Activated CD4-positive, alpha-beta T cell treated with anti-CD3 and anti-CD28 coated beads for 4 hours (primary cell): ENCODE data around the gene TM2D3.
A peak's percentile ranks its signal among the peaks of the same experiment; 100 is the strongest.

Source experiments
- DNase-seq, 2 donors: peaks; one replicate each; pipeline ENCODE4 v3.0.0-alpha.2; 2020

TM2D3 gene, protein sequence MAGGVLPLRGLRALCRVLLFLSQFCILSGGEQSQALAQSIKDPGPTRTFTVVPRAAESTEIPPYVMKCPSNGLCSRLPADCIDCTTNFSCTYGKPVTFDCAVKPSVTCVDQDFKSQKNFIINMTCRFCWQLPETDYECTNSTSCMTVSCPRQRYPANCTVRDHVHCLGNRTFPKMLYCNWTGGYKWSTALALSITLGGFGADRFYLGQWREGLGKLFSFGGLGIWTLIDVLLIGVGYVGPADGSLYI

DNA sequence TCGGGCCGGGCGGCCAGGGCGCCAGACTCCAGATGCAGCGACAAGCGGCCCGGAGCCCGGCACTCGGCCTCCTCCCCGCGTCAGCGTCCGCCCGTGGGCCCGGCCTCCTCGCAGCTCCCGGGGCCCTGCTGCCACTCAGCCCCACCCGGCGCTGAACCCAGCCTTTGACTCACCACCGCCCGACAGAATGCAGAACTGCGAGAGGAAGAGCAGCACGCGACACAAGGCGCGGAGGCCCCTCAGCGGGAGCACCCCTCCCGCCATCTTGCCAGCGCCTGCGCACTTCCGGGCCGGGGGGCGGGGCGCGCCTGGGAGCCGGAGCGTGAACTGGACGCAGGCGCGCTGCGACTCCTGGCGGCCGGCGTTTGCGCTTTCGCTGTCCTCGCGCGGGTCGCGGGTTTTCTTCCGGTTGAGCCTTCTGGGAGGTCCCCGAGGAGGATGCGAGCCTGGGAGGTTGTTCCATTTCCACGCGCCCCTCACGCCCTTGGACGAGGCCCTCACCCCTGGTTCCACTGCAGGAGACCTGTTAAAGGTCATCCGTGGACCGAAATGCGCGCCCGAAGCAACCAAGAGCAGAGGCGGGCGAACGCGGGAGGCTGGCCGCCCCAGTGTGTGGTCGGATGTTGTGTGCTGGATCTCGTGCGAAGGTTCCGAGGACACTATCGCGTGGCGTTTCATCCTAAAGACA lies at the start of gene TM2D3:
Gene TM2D3, minus strand, starts transcription at position 284 of the 688 bp plus-strand sequence. Its CDS starts 20 bp downstream, at position 264.
- DNase-seq = peak; percentile 93 to 94

DNA sequence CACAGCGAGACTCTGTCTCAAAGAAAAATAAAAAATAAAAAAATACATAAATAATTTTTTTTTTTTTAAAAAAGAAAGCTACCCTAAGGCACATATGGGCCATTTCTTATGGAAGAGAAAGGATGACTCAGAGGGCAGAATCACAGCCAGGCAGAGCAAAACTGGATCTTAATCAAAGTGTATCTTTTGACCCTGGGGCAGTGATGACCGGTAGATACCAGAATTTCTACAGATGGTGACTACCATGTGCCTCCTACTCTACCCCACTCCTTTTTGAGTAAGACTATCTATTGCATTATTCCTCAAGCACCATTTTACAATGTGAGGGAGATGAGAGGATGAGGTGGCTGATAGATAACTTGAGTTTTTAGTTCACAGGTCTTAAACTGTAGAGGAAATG lies 46.1 kb upstream of the TM2D3 start:
- no peak for DNase-seq

DNA sequence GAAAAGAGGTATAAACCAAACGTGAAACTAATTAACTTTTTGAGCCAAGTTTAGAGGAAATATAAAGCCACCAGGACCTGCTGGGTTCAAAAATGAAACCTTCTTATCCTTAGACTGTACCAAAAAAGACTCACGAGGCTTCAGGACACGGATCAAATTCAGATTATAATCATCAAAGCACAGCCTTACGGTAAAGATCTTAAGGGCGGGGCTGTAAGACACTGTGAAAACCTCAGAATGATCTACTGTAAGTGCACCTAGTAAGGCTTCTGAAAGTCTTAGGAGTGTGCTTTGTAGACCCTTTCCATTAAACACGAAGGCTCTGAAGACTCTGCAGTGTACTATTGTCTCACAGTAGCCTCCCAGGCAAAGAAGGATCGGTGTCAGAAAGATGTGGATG lies 45.3 kb upstream of the TM2D3 start:
- DNase-seq = no peak

DNA sequence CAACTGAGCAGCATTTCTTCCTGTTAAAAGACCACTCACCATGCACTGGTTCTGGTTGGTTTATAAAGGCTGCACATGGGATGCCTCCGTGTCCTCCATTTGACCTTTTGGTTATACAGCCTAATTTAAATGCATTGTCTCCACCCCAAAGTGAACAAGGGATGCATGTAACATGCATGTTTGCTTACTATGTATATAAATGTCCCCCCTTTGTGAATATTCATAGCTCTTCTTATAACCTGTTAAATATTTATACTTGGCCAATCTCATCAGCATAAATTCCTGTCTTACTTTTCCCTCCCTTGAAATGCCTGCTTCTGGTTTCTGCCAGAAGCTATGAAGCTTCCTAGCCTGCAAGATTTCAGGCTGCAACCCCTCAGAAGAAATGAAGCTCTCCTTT lies 44.6 kb upstream of the TM2D3 start:
- no peak for DNase-seq

DNA sequence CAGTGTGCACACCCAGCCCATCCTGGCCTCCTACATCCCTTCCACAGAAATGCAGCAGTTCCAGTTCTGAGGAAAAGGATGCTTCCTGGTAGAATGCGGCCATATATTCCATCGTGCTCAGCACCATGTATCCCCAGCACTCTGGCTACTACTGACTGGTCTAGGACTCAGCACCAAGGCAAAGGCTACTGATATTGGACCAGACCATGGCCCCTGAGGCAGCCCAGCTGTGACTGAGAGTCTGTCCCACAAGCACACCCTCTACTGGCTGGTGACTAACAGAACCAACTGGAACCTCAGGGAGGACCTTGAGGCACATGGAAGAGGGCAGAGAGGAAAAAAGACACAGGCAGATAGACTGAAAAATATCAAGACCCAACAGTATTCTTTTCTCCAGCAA lies 42.1 kb upstream of the TM2D3 start:
- DNase-seq = no peak

DNA sequence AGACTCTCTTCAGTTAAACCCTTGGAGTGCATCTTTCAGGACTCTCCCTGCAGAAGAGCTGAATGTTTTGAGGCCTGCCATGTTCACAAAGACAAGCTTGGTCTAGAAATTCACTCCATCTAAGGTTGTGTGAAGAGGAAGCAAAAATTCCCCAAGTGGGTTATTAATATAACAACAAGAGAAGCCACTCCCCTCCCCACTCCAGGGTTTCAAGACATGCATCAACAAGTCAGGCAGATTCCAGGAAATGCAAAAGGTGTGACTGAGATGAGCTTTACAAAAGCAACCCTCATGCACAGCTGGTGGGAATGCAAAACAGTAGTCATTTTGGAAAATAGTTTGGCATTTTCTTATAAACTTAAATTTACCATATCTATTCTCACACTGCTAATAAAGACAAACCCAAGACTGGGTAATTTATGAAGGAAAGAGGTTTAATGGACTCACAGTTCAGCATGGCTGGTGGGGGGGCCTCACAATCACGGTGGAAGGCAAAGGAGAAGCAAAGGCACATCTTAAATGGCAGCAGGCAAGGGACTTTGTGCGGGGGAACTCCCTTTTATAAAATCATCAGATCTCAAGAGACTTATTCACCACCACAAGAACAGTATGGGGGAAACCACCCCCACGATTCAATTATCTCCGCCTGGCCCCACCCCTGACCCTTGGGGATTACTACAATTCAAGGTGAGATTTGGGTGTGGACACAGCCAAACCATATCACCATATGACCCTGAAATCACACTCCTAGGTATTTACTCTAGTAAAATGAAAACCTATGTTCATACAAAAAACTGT lies 40.8 kb upstream of the TM2D3 start:
- no peak for DNase-seq

DNA sequence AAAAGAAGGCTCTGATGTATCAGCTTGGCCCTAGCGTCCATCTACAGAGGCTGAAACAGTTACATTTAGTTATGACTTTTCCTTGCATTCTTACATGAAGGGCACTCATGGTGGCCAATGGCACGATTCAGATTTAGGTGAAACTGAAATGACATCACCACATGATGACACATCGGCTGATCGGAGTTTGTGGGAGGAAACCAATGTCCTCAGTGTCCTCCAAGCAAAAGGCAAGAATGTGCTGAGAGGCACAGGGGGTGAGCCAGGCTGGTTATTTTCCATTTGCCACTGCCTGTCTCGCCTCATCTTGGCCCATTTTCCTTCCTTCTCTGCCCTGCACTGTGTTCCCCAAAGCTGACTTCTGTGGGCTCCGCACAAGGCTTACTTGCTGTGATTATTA lies 37.7 kb upstream of the TM2D3 start:
- peak in 1 of 2 donors; percentile 6 for DNase-seq

DNA sequence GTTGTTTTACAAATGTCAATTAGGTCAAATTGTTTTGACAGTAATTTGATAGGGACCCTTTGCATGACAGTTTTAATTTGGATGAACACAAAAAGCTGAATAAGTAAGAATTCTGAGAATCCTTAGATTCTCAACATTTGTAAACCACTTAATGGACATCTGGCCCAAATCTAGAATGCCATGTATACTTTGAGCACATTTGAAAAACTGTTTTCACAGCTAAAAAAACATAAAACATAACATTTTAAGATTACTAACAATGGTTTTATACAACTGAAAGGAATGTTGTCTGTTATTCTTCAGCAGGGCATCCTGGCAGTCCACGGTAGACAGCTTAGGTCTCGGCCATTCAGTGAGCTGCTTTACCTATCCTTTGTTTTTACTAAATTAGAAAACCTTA lies 34.5 kb upstream of the TM2D3 start:
- no peak for DNase-seq

DNA sequence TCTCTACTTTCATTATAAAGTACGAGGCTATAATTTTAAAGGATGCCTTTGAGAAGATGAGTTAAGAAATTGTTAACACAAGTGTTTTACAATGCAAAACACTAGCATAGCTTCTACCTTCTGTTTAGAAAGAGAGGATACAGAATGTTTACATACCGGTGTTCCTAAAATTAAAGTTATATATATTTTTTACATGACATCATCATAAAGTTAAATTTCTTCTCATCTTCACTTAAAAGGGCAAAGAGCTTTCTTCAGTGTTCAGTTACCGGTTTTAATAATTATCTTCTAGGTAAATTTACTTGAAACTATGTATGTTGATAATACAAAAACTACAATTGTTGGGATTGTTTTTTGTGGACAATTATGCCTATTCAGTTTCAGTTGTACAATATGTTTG lies 32.7 kb upstream of the TM2D3 start:
- no peak for DNase-seq

DNA sequence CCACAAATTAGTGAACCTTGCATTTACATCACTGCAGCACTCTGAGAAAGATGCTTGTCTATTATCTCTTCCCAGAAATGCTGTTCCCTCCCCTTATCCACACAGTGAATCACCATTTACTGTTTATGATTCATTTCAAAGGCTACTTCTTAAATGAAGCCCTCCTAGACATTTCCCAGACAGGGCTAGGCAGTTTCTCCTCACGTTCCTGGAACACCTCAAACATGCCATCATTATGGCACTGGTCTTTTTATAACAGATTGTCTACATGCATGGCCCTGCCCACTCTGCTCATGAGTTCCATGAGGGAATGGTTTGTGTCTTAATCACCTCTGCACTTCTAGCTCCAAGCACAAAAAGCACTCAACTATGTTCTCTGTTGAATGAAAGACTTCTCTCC lies 32.2 kb upstream of the TM2D3 start:
- DNase-seq = no peak

DNA sequence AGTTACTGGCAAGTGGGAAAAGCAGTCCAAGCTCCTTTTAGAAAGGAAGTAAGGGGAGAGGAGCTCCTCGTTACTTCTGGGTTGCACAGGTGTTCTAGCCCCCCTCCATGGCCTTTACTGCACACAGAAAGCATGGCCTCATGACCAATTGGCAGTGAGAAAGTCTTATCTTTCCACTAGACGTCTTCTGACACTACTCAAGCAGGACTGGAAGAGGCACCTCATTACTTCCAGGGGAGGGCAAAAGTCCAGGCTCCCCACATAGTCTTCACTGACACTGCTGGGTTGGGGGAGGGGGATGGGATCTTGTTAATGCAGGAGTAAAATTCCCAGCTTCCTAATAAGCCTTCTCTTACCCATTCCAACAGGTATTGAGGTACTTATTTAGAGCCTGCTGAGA lies 27.6 kb upstream of the TM2D3 start:
- no peak for DNase-seq

DNA sequence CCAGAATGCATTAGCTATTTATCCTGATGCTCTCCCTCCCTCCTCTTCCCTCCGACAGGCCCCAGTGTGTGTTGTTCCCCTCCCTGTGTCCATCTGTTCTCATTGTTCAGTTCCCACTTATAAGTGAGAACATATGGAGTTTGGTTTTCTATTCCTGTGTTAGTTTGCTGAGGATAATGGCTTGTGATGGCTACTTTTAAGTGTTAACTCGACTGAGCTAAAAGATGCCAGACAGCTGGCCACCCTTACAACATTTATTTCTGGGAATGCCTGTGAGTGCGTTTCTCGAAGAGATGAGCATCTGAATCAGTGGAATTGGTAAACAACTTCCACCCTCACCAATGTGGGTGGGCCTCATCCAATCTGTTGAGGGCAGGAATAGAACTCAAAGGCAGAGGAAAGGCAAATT lies 24.7 kb upstream of the TM2D3 start:
- no peak for DNase-seq

DNA sequence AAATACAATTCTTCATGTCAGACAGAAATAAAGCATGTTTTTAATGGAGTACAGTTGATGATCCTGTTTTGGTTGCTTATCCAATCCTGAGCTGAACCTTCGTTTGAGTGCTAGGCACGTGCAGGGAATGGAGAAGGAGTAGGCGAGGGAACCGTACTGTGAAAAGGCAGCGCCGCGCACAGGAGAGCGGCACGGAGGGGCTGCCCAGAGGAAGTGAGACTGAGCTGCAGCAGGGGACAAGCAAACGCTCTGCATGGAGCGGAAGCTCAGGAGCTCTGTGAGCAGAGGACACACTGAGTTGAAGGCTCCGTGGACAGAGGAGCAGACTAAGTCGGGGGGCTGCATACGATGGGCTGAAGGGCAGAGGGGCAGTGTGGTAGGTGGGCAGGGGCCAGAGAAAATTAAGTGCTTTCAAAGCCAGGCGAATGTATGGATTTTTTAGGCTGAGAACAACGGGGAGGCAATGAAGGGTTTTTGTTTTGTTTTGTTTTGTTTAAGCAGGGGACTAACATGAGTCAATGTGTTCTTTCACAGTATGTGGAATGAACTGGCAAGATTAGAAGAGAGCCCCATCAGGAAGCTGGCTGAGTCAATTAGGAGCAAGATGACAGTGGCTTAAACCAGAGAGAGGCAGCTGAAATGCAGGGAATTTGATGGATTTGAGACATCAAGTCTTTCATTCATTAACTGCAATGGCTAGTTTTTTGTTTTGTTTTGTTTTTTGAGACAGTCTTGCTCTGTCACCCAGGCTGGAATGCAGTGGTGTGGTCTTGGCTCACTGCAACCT lies 23.8 kb upstream of the TM2D3 start:
- no peak for DNase-seq

DNA sequence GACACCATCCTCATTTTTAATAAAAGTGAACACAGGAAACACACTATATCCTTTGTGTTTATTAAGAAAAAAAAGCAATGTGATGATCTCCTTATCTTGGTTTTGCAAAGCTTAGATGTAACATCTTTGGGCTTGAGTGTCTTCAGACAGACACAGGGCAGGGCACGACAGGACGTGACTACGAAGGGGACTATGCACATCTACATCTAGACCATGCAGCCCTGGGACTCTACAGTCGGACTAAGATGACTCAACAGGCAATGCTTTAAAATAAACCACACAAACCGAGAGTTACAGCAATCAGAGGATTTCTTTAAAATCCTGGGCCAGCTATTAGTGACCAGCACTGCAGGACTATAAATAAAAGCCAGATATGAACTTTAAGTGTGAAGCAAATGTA lies 22.8 kb upstream of the TM2D3 start:
- no peak for DNase-seq

DNA sequence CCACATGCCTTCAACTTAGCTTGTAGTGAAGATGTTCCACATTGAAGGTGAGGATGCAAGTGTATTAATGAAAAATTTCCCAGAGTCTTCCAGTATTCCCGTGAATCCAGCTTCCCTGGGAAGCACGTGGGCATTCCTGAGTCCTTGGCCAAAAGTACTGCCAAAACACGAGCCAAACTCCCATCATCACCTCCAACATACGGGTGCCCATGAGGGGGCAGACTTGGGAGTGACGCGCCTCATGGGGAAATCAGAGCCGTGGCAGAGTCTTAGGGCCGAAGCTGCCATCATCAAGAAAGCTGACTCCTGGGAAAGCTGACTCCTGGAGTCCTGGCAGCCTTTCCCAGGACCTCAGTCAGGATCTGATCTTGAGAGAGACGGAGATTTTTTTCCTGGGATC lies 20.1 kb upstream of the TM2D3 start:
- DNase-seq = no peak

DNA sequence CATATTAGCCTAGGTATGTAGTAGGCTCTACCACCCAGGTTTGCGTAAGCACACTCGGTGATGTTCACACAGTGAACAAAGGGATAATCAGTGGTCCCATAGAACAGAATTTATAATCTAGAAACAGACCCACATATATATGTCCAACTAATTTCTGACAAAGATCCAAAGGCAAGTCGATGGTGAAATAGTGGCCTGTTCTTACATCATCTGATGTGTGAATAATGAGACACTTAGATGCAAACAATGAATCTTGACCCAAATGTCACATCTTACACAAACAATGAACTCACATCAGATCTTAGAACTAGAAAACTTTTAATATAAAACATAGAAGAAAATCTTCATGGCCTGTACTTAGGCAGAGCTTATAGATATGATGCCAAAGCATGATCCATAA lies 17.6 kb upstream of the TM2D3 start:
- no peak for DNase-seq

DNA sequence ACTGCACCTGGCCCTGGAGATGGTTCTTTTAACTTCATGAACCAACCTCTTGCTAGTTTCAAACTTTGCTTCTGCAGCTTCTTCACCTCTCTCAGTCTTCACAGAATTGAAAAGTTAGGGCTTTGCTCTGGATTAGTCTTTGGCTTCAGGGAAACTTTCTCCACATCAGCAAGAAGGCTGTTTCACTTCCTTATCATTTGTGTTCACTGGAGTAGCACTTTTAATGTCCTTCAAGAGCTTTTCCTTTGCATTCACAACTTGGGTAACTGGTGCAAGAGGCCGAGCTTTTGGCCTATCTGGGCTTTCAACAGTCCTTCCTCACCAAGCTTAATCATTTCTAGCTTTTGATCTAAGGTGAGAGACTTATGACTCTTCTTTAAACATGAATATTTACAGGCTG lies 15.7 kb upstream of the TM2D3 start:
- DNase-seq = no peak

DNA sequence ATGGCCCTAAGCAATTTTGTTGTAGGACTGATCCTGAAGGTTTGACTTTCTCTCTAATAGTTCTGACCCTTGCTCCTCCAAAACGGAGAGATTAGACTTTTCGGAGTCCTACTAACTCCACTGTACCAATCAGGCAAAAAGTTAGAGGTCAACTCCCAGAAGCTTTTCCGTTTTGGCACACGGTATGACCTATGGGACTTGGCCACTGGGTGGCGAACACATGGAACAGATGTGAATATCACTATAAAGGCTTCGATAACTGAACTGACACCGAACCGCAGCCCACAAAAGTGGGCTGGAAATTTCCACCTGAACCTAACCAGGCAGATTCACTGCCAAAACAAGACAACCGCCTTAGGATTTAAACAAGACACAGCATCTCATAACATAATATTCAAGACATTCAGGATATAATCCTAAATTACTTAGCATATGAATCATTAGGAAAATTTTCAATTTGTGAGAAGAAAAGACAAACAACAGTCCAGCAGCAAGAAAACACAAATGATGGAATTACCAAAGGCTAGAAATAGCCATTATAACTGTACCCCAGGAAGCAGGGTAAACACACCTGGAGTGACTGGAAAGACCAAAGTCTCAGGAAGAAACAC lies 12.2 kb upstream of the TM2D3 start:
- DNase-seq = no peak

DNA sequence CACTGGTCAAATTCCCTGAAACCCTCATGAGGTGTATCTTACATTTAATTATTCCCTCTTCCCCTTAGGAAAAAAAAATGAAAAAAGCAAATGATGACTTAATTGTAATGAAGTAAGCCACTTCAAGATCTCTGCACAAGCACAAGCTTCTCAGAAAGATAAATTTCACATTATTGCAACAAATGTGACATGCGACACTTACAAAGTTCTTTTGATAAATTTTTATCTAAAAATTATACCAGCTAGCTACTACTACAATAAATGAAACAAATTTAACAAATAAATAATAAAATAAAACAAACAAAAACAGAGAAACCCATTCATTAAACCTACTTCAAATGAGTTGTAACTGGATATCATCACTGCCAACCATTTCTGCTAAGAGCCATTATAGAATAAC lies 10.0 kb upstream of the TM2D3 start:
- DNase-seq = no peak

DNA sequence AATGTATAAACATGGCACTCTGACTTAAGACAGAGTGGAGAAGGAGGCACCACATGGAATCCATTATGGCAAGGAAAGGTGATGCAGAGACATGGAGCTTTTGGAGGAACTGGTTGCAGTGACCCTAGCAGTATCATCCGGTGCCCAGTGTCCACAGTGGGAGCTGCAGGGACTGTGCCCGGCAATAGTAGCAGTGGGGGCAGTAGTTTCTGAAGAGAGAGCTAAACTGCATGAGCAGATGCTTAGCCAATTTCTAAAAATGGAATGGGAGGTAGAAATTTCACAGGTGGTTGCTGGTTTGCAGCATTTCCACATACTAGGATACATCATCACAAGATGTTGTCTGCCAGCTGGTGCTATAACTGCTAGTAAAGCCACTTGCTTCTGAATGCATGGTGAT lies 7.8 kb upstream of the TM2D3 start:
- DNase-seq = no peak

DNA sequence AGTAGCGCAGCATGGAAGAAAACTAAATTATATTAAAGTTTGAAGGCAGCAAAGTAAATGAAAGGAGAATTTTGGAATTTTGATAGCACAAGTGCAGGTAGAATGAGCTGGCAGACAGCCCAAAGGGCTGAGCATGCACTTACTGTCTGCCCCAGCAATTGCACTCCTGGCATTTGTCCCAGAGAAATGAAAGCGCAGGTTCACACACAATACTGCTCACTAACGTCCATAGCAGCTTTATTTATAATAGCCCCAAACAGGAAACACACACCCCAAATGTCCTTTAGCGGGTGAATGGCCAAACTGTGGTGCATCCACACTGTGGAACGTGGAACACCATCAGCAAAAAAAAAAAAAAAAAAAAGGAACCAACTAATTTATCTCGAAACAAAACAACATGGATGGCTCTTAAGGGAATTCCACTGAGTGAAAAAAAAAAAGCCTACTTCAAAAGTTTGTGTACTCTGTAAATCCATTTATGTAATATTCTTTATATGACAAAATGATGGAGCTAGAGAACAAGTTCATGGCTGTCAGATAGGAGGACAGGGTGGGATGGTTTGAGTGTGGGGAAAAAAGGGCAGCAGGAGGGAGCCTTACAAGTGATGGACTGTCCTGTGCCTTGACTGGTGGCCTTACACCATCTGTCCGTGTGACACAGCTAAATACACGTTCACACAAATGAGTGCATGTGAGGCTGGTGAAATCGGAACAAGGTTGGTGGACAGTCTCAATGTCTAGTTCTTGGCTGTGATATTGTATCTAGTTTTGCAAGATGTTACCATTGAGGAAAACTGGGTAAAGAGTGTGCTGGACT lies 6.0 kb upstream of the TM2D3 start:
- DNase-seq = no peak

DNA sequence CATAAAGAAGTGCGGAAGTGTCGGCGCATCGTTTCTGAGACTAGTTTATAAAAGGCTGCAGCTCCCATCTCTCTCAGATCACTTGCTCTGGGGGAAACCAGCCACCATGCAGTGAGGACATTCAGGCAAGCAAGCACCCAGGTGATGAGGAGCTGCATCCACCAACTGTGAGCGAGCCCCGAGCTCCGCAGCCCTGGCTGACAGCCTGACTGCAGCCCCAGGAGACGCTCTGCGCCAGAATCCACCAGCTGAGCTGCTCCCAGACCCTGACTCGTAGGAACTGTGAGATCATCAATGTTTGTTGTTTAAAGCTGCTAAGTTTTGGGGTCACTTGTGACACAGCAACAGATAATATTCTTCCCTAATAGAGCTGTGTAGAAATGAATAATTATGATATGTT lies 5.0 kb upstream of the TM2D3 start:
- no peak for DNase-seq
